ENCODE data around the gene CMYA5.
"Not testable (repeated sequence)": the region's sequence is repeated elsewhere in the genome, so short reads cannot be mapped to it uniquely, and the experiment has no call there.

The CMYA5 gene

DNA sequence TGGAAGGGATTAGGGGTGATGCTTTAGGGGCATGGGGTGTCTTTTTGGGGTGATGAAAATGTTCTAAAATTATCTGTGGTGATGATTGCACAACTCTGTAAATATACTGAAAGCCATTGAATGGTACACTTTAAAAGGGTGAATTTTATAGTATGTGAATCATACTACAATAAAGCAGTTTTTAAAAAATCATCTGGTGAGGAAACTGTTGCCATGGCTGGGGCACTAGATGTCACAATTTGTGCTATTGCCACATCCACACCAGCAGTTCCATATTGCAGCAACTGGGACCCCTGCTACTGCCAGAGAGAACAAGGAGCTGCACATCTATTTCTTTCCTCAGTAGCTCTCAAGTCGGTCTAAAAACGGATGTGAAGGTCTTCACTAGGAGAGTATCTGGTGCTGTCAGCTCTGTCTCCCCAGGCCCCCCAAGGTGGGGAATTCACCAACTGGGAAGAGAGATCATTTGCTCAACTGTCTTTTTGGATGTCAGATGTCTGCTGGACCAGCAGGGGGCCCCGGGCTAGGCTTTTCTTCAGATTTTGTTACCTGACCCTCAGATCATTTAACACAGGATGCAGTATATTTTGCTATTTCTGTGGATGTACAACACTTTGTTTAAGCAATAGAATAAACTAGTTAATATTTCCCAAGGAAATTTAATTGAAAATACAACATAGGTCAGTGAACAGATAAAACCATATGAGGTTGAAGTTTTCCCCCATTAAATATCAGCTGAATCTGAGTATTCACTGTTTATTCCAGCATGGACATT lies 13.2 kb downstream of the CMYA5 start:
- no peak for DNase-seq (ENCODE audit: low read depth in 1 of 2, low spot score in 1 of 2)

DNA sequence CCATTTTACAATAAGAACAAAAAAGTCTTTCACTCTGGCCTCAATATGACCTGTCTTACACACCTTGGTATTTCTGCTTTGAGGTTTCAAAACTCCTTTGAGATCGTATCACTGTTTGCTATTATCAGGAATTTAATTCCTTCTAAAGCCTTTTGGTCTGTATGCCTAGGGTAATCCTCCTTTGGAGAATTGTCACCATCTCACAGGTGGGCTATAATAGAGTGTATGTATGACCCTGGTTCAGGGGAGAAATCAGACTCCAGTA lies 13.7 kb downstream of the CMYA5 start:
- DNase-seq (ENCODE audit: low read depth in 1 of 2, low spot score in 1 of 2): no peak

DNA sequence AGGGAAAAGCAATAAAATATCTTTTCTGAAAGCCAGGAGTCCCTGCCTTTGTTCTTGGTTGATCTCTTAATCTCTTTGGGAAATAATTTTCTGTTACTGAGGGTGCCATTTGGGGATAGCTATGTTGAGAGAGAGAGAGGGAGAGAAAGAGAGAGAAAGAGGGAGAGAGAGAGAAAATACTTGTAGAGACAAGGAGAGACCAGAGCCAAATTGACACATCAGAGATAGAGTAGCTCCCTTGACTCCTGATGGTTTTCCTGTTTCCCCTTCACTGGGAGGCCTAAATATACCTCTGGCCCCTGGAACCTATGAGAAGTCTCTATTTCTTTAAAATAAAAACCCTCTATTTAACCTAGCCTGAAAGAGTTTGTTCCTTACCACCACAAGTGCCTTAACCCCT lies 14.9 kb downstream of the CMYA5 start:
- DNase-seq (ENCODE audit: low read depth in 1 of 2, low spot score in 1 of 2): no peak

DNA sequence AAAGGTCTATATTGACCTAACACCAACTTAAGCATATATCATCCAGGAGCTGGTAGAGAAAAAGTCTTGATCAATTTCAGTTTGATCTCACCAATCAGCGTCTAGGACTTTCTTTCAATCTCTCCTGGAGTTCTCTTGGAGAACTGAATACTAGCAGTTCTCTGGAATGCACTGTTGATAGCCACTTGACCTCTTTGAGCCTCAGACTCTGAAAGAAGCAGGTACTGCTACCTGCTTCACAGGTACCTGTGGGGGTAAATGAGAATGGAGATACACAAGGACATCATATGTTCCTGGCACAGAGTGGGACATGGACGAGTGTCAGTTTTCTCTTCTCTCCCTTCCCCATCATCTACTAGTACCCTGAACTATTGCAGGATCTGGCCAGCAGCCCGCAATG lies 16.0 kb downstream of the CMYA5 start:
- DNase-seq (ENCODE audit: low read depth in 1 of 2, low spot score in 1 of 2): no peak

DNA sequence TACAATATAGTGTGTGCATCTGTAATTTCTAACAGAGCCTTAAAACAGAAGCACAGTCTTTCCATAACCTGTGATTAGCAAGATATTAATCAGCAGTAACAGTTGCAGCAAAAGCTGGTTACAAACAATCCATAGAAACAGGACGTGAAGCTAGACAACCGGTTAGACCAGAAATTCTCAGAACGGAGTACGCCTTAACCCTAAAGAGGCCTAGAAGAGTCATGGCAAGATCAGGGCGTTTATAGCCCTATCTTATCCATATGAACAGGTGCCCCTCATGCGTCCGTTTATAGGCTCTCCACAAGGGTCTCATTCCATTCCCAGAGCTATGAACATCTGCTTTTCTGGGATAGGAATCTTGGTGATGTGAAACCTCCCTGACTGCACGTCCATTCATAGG lies 16.7 kb downstream of the CMYA5 start:
- DNase-seq (ENCODE audit: low read depth in 1 of 2, low spot score in 1 of 2): not testable (repeated sequence)

DNA sequence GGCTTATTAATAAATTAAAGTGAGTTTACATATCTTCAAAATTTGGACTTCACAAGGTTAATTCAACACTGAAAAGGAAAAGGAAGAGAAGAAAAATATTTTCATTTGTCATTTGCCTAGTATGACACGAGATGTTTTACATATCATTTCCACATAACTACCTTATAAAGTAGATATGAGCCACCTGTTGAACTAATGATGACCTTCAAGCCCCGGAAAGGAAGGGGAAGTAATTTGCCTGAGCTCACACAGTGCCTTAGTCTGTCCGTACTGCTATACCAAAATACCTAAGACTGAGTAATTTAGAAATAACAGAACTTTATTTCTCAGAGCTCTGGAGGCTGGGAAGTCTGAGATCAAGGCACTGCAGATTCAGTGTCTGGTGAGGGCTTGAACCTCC lies 17.9 kb downstream of the CMYA5 start:
- DNase-seq (ENCODE audit: low read depth in 1 of 2, low spot score in 1 of 2): no peak

DNA sequence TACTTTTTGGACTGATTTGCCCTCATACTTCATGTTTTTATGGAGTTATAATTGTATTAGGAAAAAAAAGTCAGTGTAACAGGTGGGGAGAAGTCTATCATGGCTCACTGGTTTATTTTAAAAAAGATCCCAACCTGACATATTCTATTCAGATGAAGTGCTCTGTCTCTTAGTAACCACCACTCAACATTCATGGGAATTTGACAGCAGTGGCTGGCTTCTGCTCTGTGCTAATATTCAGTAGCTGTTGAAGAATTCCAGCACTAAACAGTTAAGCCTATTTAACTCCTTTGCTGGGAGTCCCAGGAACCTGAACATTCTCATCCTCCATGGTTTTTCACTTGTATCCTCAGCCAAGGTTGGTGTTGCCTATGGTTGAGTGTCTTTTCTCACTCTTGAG lies 23.1 kb downstream of the CMYA5 start:
- no peak for DNase-seq (ENCODE audit: low read depth in 1 of 2, low spot score in 1 of 2)

DNA sequence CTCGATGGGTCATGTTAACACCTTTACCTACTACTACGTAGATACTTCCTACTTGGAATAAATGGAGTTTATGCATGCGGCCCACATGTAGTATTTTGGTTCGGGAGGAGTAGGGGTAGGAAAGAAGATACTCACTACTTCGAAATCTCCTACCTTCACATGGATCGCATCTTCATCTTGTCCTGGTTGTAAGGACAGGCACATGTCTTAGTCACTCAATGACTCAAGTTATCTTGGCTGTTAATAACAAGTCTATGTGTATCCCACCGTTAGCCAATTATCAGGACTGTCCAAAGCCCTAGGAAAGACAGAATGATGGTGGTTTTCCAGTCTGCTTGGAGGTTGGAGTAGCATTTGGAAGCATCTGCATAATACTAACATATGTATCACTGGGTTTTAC lies 24.1 kb downstream of the CMYA5 start:
- DNase-seq (ENCODE audit: low read depth in 1 of 2, low spot score in 1 of 2): no peak

DNA sequence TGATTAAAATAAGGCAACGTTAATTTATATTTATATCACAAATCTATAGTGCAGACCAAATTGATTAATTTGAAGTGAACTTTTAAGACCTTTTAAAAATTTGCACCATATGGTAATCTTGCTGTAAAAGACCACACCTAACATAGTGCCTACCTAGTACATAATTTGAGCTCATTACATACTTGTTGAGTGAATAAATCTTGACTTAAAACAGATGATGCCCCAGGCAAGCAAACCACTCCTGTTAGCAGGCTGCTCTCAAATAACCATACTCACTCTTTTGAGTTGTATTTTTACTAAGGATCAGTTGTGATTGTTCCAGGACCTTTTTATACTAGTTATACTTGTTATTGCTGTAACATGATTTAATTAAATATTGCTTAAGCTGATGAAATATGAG lies 27.2 kb downstream of the CMYA5 start:
- DNase-seq (ENCODE audit: low read depth in 1 of 2, low spot score in 1 of 2): no peak

DNA sequence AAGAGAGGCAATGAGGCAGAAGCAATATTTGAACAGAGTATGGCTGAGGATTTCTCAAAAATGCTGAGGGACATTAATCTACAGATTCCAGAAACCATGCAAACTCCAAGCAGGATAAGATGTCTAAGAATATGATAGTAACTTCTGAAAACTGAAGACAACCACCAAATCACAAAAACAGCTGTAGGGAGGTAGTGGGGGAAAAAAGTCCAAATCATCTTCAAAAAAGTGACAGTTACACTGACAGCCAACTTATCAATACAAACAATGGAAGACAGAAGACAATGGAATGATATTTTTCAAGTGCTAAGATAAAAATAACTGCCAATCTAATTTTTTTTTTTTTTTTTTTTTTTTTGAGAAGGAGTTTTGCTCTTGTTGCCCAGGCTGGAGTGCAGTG lies 30.5 kb downstream of the CMYA5 start:
- DNase-seq (ENCODE audit: low read depth in 1 of 2, low spot score in 1 of 2): no peak

DNA sequence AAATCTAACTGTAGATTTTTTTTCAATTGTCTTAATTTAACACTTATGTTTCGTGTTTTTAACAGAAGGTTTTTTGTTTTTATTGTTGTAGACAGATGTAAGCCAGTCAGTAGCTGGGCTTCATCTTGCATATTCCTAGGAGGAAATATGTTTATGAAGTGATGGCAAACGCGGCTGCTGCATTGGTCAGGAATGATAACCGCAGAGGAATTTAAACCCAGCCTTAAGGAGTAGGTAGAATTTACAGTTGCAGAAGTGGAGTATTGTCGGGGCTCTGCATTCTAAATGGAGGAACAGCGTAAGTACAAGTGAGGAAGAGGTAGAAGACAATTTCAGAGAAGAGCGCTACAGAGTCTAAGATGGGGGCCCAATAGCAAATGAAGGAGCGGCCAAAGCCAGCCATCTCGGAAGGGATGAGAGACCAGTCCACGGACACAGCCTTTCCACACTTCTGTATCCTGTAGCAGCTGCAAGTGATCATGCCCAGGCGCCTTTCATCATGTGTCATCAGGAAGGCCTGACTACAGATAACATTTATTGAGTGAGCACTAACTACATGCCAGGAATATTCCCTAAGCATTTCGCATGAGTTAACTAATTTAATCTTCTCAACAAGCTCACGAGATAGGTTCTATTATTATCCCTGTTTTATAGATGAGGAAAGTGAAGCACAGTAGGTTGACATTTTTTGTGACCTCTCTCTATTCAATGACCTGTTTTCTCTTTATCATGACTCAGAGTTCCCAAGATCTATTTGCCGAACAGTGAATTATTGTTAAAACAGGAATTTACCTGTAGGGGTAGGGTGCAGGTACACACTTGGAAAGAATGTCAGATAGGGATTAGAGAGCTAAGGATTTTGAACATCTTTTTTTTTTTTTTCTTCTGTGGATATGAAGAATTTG lies 38.1 kb downstream of the CMYA5 start:
- no peak for DNase-seq (ENCODE audit: low read depth in 1 of 2, low spot score in 1 of 2)

DNA sequence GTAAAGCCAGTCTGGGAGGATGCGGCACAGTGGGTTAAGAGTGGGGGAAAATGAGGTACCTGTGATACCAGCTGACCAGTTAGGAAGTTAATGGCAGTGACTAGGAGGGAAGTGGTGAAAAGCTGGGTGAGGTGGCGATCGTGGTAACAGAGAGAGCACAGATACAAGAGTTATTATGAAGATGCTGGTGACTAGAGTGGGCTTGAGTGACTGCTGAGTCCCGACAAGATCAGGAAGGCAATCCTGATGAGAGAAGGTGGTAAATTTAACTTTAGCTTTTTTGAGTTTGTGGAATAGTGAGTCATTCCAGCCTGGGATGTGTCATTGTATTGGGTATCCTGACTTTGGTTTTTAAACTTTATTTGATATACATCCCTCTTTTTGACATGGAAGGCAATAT lies 38.8 kb downstream of the CMYA5 start:
- no peak for DNase-seq (ENCODE audit: low read depth in 1 of 2, low spot score in 1 of 2)

DNA sequence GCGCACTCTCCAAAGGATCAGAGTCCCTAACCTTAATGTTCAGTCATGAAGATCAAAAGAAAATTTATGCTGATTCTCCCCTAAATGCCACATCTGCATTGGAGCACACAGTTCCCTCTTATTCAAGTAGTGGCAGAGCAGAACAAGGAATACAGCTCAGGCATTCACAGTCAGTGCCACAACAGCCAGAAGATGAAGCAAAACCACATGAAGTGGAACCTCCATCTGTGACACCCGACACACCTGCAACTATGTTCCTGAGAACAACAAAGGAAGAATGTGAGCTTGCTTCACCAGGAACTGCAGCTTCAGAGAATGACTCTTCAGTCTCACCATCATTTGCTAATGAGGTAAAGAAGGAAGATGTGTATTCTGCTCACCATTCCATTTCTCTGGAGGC lies 40.0 kb downstream of the CMYA5 start:
- DNase-seq (ENCODE audit: low read depth in 1 of 2, low spot score in 1 of 2): no peak

DNA sequence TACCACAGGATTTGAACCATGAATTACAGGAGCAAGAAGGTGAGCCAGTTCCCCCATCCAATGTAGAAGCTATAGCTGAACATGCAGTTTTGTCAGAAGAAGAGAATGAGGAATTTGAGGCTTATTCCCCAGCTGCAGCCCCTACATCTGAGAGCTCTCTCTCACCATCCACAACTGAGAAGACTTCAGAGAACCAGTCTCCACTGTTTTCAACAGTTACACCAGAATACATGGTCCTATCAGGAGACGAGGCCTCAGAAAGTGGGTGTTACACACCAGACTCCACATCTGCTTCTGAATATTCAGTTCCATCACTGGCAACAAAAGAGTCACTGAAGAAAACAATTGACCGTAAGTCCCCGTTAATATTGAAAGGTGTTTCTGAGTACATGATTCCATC lies 40.9 kb downstream of the CMYA5 start:
- DNase-seq (ENCODE audit: low read depth in 1 of 2, low spot score in 1 of 2): no peak

DNA sequence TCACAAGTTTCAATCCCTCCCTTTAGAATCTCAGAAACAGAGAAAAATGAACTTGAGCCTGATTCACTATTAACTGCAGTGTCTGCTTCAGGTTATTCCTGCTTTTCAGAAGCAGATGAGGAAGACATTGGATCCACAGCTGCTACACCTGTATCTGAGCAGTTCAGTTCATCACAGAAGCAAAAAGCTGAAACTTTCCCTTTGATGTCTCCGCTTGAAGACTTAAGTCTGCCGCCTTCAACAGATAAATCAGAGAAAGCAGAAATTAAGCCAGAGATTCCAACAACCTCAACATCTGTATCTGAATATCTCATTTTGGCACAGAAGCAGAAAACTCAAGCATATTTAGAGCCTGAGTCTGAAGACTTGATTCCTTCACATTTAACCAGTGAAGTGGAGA lies 42.1 kb downstream of the CMYA5 start:
- no peak for DNase-seq (ENCODE audit: low read depth in 1 of 2, low spot score in 1 of 2)

DNA sequence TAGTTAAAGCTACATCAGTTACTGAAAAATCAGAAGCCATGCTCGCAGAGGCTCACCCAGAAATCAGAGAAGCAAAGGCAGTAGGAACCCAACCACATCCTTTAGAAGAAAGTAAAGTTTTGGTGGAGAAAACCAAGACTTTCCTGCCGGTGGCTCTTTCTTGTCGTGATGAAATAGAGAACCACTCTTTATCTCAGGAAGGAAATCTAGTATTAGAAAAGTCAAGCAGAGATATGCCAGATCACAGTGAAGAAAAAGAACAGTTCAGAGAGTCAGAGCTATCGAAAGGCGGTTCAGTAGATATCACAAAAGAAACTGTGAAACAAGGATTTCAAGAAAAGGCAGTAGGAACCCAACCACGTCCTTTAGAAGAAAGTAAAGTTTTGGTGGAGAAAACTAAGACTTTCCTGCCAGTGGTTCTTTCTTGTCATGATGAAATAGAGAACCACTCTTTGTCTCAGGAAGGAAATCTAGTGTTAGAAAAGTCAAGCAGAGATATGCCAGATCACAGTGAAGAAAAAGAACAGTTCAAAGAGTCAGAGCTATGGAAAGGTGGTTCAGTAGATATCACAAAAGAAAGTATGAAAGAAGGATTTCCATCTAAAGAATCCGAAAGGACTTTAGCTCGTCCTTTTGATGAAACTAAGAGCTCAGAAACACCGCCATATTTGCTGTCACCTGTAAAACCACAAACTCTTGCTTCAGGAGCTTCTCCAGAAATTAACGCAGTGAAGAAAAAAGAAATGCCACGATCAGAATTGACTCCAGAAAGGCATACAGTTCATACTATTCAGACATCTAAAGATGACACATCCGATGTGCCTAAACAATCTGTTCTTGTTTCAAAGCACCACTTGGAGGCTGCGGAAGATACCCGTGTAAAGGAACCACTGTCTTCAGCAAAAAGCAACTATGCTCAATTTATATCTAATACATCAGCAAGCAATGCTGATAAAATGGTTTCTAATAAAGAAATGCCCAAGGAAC lies 47.2 kb downstream of the CMYA5 start:
- DNase-seq (ENCODE audit: low read depth in 1 of 2, low spot score in 1 of 2): no peak

DNA sequence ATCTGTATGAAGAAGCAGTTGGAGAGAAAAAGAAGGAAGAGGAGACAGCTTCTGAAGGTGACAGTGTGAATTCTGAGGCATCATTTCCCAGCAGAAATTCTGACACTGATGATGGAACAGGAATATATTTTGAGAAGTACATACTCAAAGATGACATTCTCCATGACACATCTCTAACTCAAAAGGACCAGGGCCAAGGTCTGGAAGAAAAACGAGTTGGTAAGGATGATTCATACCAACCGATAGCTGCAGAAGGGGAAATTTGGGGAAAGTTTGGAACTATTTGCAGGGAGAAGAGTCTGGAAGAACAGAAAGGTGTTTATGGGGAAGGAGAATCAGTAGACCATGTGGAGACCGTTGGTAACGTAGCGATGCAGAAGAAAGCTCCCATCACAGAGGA lies 48.7 kb downstream of the CMYA5 start:
- no peak for DNase-seq (ENCODE audit: low read depth in 1 of 2, low spot score in 1 of 2)

DNA sequence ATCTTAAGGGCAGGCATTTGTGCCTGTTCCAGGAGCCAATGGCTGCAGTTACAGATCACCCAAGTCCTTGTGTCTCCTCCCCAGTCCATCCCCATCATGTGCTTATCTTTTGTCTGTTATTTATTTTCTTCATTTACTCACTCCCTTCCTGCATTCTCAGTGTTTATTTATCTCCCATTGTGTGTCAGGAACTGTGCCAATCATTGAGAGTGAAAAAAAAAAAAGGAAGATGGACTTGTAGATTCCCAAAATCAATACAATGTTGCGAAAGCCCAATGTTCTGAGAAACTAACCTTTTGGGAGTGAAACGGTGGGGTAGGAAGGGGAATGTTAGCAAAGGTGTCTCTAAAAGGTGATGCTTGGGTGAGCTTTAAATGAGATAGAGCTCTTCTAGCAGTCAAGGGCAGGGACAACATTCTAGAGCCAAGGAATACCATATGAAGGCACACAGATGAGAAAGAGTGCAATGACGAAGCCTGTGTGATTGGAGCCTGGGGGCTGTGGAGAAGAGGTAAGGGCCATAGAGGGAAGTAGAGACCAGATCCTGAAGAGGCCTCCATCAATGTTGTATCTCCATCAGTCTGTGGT lies 53.0 kb downstream of the CMYA5 start:
- no peak for DNase-seq (ENCODE audit: low read depth in 1 of 2, low spot score in 1 of 2)

DNA sequence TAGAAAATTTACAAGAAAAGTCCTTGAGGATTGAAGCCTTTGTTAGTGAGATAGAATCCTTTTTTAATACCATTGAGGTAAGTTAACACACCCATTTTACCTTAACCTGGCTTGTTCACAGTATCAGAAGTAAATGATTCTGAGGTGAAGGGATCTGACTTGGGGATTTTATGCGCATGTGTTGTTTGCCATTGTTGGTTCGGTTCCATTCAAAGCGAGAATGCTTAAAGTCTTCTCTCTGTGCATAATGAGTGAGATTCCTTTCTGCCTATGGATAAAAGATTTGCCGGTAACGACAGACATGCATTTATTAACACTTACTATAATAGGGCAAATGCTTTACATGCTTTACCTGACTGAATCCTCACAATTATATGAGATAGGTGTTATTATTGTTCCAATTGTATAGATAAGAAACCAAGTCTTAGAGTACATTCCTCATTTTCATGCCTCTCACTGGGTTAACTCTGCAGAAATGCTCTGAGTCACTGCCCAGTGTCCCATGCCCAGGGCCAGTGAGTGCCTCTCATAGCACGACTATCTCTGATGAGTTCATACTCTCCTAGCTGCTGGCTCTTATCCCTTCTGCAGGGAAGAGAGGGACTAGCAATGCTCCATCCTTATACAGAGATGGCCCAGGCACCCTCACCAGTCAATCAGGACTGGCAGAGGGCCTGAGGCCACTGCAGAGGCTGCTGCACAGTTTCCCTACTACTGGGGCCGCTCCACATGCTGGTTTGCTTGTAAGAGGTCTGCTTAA lies 54.4 kb downstream of the CMYA5 start:
- DNase-seq (ENCODE audit: low read depth in 1 of 2, low spot score in 1 of 2): no peak

DNA sequence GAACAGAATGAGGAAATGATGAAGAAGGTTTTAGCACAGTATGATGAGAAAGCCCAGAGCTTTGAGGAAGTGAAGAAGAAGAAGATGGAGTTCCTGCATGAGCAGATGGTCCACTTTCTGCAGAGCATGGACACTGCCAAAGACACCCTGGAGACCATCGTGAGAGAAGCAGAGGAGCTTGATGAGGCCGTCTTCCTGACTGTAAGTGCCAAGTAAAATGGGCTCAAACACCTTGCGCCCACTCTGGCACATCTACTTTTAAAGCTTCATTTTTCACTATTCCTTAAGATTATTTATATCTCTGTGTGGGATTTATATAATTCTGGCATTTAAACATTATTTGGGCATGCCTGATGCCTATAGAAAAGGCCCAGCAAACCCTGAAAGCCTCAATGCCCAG lies 55.6 kb downstream of the CMYA5 start:
- no peak for DNase-seq (ENCODE audit: low read depth in 1 of 2, low spot score in 1 of 2)
